ENCODE measurements around the gene HOMER3. TPM values are rescaled to one million over a fixed set of nuclear protein-coding genes. Genes with fewer than 3 reads are reported as not detected.
A peak's percentile ranks its signal among the peaks of the same experiment; 100 is the strongest.
"Not testable (repeated sequence)": the region's sequence is repeated elsewhere in the genome, so short reads cannot be mapped to it uniquely, and the experiment has no call there.

Gene HOMER3
- total and polyA plus RNA-seq, 2 experiments from 2014 or later: 28.9 to 53.4 TPM

DNA sequence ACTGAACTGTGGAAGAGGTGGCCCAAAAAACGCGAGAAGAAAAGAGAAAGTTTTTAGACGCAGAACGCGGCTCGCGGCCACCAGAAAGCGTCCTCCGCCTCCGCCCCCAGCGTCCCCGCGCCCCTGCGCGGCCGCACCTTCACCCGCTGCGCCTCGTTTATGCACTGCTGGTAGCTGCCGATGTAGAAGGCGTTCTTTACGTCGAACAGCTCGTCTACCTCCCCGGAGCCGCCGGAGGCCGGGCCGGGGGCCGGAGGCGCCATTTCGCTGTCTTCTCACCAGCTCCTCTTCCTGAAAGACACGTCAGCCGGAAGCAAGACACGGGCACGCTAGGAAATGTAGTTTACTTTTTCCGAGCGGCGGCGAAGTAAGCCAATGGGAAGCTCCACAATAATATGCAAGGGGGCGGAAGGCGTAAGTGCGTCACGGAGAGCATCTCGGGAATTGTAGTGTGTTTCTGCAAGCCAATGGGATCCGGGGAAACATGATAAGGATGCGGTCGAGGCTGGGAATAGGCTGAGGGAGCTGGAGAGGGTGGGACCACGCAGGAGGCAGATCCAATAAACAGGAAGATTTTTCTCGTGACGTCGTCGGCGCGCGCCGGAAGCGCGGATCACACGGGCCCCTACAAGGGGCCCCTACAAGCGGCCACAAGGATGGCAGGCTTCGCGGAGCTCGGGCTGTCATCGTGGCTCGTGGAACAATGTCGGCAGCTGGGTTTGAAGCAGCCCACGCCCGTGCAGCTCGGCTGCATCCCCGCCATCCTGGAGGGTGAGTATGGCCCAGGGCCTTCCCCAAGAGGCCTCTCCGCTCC is 21.7 kb downstream of the HOMER3 start, which contains the start of the genes COPE and DDX49:
Gene COPE, minus strand, starts transcription at position 302 of the 814 bp plus-strand sequence. Its CDS starts 39 bp downstream, at position 263.
Gene DDX49, plus strand, starts transcription at position 630 of the 814 bp plus-strand sequence. Its CDS starts 27 bp downstream, at position 657.
- H3K27ac ChIP-seq: peak within 1 kb of the TSS; percentile 87
- H3K9me3 ChIP-seq (ENCODE audit: low read depth): no peaks in the 10 kb centered on the region
- H3K36me3 ChIP-seq (replicated peaks; ENCODE audit: insufficient read depth, low read depth): no peaks in the 10 kb centered on the region
- H4K20me1 ChIP-seq (ENCODE audit: insufficient read depth, poor library complexity, severe bottlenecking): peaks cover 11% of the 10 kb centered on the region
- 2% methylated on average over 67 of the region's 72 CpGs for WGBS (ENCODE audit: low lambda C conversion rate, missing lambda C conversion rate)
- no peaks in the 10 kb centered on the region for H3K9me2 ChIP-seq (replicated peaks; ENCODE audit: insufficient read depth)
- peak within 1 kb of the TSS; percentile 47 for H3K4me3 ChIP-seq
- peak within 1 kb of the TSS; percentile 92 for H3K4me2 ChIP-seq
- H3K4me1 ChIP-seq (ENCODE audit: insufficient read depth): peaks cover 11% of the 10 kb centered on the region
- no peaks in the 10 kb centered on the region for H3K27me3 ChIP-seq
- peak; percentile 99 for DNase-seq (ENCODE audit: low spot score)
- peak within 1 kb of the TSS; percentile 15 for H2AFZ ChIP-seq
- TF ChIP-seq EZH2phosphoT487 (IDR thresholded peaks at IDR 0.05; ENCODE audit: low read depth, severe bottlenecking, unreplicated experiment) (no peak), EZH2 (IDR thresholded peaks at IDR 0.05; ENCODE audit: borderline replicate concordance) (no peak)
- TF ChIP-seq, protein P1, sequence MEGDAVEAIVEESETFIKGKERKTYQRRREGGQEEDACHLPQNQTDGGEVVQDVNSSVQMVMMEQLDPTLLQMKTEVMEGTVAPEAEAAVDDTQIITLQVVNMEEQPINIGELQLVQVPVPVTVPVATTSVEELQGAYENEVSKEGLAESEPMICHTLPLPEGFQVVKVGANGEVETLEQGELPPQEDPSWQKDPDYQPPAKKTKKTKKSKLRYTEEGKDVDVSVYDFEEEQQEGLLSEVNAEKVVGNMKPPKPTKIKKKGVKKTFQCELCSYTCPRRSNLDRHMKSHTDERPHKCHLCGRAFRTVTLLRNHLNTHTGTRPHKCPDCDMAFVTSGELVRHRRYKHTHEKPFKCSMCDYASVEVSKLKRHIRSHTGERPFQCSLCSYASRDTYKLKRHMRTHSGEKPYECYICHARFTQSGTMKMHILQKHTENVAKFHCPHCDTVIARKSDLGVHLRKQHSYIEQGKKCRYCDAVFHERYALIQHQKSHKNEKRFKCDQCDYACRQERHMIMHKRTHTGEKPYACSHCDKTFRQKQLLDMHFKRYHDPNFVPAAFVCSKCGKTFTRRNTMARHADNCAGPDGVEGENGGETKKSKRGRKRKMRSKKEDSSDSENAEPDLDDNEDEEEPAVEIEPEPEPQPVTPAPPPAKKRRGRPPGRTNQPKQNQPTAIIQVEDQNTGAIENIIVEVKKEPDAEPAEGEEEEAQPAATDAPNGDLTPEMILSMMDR (IDR thresholded peaks at IDR 0.05; ENCODE audit: poor library complexity): no peak
- H3K79me2 ChIP-seq: peaks cover 60% of the 10 kb centered on the region

DNA sequence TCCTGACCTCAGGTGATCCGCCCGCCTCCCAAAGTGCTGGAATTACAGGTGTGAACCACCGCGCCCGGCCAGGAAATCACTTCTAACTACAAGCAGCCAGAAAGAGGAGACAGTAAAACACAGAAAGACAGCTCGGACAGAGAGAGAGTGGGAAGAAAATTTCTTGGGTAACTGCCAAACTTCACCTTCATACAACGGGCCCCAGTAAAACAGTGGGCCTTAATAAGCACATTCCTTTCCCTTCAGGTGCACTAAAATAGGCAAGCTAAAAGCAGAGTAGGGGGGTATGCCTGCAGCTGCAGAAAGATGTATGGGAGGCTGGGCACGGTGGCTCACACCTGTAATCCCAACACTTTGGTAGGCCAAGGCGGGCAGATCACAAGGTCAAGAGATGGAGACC is 23.4 kb downstream of the HOMER3 start:
- H3K4me1 ChIP-seq (ENCODE audit: insufficient read depth): peaks cover 11% of the 10 kb centered on the region
- WGBS (ENCODE audit: low lambda C conversion rate, missing lambda C conversion rate): 94% methylated on average over 9 of the region's 9 CpGs
- H3K79me2 ChIP-seq: peaks cover 75% of the 10 kb centered on the region
- H4K20me1 ChIP-seq (ENCODE audit: insufficient read depth, poor library complexity, severe bottlenecking): peaks cover 21% of the 10 kb centered on the region
- not testable (repeated sequence) for H3K27me3 ChIP-seq; H3K9me3 ChIP-seq (ENCODE audit: low read depth); H3K36me3 ChIP-seq (replicated peaks; ENCODE audit: insufficient read depth, low read depth); H3K9me2 ChIP-seq (replicated peaks; ENCODE audit: insufficient read depth); DNase-seq (ENCODE audit: low spot score); H3K27ac ChIP-seq; H3K4me3 ChIP-seq; H2AFZ ChIP-seq
- peak overlapping the region; percentile 89 for H3K4me2 ChIP-seq

DNA sequence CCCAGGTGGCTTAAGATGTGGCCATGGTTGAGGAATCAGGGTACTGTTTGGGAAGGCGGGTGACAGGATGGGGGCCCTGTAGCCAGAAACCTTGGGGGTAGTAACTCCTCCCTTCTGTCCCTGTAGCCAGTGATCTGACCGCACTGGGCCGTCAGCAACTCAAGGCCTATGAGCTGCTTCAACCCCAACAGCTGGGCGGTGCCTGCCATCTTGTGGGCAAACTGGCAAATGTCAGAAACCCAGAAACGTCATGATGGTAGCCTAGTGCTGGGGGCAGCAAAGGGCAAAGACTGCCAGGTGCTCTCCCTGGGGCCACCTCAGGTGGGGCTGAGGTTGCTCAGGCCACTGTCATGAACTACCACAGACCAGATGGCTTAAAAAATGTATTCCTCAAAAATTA is 25.4 kb downstream of the HOMER3 start:
- 74% methylated on average over 5 of the region's 5 CpGs for WGBS (ENCODE audit: low lambda C conversion rate, missing lambda C conversion rate)
- H3K27ac ChIP-seq: no peak overlapping the region

DNA sequence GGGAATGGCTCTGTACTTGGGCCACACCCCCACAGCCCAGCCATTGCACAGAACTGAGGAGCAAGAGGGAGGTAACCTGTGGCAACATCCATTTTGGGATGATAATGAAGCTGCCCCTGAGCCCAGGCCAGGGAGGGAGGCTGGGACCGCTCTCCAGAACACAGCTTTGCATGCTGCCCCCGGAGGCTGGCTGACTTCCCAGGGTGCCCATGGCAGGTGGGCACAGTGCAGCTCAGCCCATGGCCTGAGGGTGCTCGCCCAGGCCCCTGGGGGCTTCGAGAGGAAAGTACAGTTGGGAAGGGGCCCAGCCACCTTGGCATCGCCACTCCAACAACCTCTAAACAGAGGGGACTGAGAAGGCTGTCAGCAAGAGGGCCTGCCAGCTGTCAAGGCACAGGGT is 27.6 kb downstream of the HOMER3 start:
- Histone ChIP-seq H3K27ac (no peak overlapping the region), H3K4me3 (no peak overlapping the region), H3K79me2 (peaks cover 61% of the 10 kb centered on the region), H3K4me1 (ENCODE audit: insufficient read depth) (peaks cover 4% of the 10 kb centered on the region), H3K9me3 (ENCODE audit: low read depth) (no peaks in the 10 kb centered on the region), H3K27me3 (no peaks in the 10 kb centered on the region), H2AFZ (no peak overlapping the region), H3K4me2 (no peak overlapping the region), H4K20me1 (ENCODE audit: insufficient read depth, poor library complexity, severe bottlenecking) (peaks cover 21% of the 10 kb centered on the region), H3K9me2 (replicated peaks; ENCODE audit: insufficient read depth) (no peaks in the 10 kb centered on the region), H3K36me3 (replicated peaks; ENCODE audit: insufficient read depth, low read depth) (no peaks in the 10 kb centered on the region)
- WGBS (ENCODE audit: low lambda C conversion rate, missing lambda C conversion rate): 97% methylated on average over 5 of the region's 5 CpGs
- DNase-seq (ENCODE audit: low spot score): no peak
- TF ChIP-seq, protein P1 (IDR thresholded peaks at IDR 0.05; ENCODE audit: poor library complexity): no peak
- TF ChIP-seq EZH2phosphoT487 (IDR thresholded peaks at IDR 0.05; ENCODE audit: low read depth, severe bottlenecking, unreplicated experiment): no peak
- TF ChIP-seq EZH2 (IDR thresholded peaks at IDR 0.05; ENCODE audit: borderline replicate concordance): no peak

More for the DNA sequence above, 25.4 kb downstream of the HOMER3 start:
- Histone ChIP-seq H3K4me1 (ENCODE audit: insufficient read depth) (peaks cover 10% of the 10 kb centered on the region), H3K9me3 (ENCODE audit: low read depth) (no peaks in the 10 kb centered on the region), H3K4me2 (no peak overlapping the region), H3K4me3 (no peak overlapping the region), H3K9me2 (replicated peaks; ENCODE audit: insufficient read depth) (no peaks in the 10 kb centered on the region), H3K79me2 (peaks cover 73% of the 10 kb centered on the region), H3K27me3 (no peaks in the 10 kb centered on the region), H3K36me3 (replicated peaks; ENCODE audit: insufficient read depth, low read depth) (no peaks in the 10 kb centered on the region), H2AFZ (no peak overlapping the region), H4K20me1 (ENCODE audit: insufficient read depth, poor library complexity, severe bottlenecking) (peaks cover 21% of the 10 kb centered on the region)
- TF ChIP-seq EZH2phosphoT487 (IDR thresholded peaks at IDR 0.05; ENCODE audit: low read depth, severe bottlenecking, unreplicated experiment): no peak
- no peak for TF ChIP-seq EZH2 (IDR thresholded peaks at IDR 0.05; ENCODE audit: borderline replicate concordance)
- TF ChIP-seq, protein P1 (IDR thresholded peaks at IDR 0.05; ENCODE audit: poor library complexity): peak; percentile 24
- no peak for DNase-seq (ENCODE audit: low spot score)

All from hepatocyte (in vitro differentiated cells).